HG03025 (cell line): Measurements from ENCODE around the gene STPG4.

ENCODE experiments used
- ATAC-seq: cut with Tn5 transposase; IDR thresholded peaks from one replicate; pipeline ENCODE4 v1.9.1; 2021; ENCODE audit warnings: mild to moderate bottlenecking, moderate library complexity; ENCODE audit not compliant: unreplicated experiment, low FRiP score

STPG4 gene

DNA sequence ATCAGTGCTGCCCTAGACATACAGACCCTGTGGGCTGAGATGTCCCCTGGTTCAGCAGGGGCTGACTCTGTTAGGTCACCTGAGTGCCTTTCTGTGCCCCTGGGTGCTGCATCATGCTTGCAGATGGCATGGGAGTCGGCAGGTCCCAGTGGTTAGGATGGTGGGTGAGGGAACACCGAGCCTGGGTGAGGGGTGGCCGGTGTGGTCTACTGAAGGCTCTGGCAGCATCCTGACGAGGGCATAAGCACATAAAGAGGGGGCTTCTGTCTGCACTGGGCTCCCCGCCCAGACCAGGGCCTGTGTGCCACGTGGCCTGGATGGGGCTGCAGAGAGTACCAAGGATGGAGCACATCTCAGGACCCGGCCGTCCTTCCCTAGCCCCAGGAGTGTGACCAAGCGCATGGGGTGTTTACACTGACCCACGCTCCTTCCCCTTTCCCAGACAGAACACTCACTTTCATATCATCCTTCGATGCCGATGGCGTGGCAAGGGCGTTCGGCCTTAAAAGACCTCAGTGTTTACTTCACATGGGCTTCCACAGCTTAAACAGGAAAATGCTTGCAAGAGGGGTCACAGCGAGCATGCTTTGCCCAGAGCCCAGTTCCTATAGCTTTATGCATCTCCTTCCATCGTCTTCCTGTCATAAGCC lies 115.1 kb downstream of the STPG4 start:
- ATAC-seq = no peak

DNA sequence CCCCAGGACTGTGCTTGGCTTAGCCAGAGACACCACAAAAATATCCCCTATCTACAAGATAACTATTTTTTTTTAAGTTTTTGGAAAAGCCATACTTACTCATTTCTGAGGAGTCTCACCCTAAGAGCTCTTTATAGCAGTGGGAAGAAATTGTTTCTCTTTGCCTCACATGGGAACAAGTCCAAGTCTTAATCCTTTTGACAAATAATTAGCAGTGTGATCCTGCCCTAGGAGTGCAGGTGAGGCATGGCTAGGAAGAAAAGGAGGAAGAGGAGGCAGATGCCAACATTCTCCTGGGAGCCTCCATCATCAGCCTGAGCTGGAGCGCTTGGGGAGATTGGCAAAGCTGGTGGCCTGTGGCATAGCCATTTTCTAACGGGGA lies 115.6 kb downstream of the STPG4 start:
- no peak for ATAC-seq

DNA sequence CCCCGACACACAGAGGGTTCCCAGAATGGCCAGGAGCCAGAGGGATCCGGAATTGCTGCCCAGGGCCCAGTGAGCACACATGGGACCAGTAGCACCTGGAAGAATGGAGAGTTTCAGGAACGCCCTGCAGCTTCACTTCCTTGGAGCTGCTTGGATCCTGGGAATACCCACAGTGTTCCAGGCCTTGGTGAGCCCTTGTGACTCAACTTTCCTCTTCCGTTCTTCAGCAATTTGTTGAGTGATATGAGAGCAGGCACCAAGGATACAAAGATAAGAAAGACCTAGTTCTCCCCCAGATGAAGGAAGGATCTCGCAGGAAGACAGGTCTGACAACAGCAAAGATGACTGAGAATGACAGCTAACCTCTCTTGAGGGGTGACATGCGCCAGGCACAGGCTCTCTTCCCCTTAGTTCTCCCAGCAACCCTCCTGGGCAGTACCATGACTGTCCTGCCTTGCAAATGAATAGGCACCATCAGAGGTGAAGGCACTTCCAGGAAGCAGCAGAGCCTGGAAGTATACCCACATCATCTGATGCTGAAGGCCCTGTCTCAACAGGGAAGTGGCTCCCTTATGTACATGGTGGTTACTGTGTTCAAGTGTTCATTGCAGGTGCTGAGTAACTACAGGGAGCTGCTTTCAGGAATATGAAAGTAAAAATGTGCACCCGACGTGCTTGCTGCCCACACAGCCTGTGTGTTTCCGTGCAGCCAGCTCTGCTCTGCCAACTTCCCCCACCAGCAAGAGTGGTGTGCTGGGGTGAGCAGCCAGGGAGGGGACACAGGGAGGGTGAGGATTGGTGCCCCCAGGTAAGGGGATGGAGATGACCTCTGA lies 116.2 kb downstream of the STPG4 start:
- no peak for ATAC-seq

DNA sequence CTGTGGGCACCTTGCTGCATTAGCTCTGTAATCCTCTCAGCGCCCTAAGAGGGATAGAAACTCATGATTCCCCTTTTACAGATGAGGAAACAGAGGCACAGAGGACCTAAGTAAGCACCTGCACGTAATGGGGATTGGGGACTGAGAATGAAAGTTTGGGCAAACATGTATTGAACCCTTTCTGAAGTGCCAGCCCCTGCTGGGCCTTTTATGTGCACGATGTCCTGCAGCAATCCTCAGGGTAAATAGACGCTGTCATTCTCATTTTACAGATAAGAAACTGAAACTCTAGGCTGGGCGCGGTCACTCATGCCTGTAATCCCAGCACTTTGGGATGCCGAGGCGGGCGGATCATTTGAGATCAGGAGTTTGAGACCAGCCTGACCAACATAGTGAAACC lies 117.4 kb downstream of the STPG4 start:
- no peak for ATAC-seq
